GM18502 (cell line): ENCODE data around the gene PORCN.
A peak's percentile ranks its signal among the peaks of the same experiment; 100 is the strongest.
"Not testable (repeated sequence)": the region's sequence is repeated elsewhere in the genome, so short reads cannot be mapped to it uniquely, and the experiment has no call there.

Source experiments
- ATAC-seq: cut with Tn5 transposase; IDR thresholded peaks from one replicate; pipeline ENCODE4 v1.9.1; 2021; ENCODE audit warnings: mild to moderate bottlenecking; ENCODE audit not compliant: unreplicated experiment, poor library complexity

The PORCN gene

GRCh38 chrX:48538641-48539344 lies 30.0 kb downstream of the PORCN start:
- no peak for ATAC-seq

DNA sequence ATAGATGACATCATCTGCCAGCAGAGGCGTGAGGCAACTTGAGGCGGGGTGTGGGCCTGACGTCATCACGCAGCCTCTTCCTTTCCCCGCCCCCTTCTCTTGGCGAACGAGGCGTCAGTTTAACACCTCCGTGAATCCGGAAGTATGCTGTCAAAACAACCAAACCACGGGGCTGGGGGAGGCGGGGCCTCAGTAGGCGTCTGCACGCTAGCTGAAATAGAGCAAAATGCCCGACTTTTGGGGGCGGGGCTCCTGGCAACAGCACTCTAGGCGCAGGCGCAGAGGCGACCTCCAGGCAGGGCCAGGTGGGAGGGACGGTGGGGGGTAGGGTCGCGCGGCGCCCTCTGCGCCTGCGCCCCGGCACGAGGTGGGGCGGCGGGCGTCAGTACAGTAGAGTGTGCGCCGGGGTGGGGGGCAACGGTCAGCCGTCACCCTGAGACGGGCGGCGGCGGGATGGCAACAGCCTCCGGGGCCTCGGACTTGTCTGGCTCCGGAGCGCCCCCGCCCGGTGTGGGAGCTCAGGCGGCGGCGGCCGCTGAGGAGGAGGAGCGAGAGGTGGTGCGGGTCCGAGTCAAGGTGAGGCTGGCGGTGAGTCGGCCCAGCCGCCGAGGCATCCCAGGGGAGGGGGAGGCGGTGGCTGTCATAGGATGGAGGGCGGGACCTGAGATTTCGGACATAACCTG lies 30.7 kb downstream of the PORCN start, which contains the start of gene TBC1D25:
TBC1D25 (plus strand) TSS at position 370 of the 683 bp plus-strand sequence; CDS start at position 454, 84 bp downstream.
- ATAC-seq: peak; percentile 87

GRCh38 chrX:48540028-48540375 lies 31.2 kb downstream of the PORCN start:
- ATAC-seq: peak; percentile 36

DNA sequence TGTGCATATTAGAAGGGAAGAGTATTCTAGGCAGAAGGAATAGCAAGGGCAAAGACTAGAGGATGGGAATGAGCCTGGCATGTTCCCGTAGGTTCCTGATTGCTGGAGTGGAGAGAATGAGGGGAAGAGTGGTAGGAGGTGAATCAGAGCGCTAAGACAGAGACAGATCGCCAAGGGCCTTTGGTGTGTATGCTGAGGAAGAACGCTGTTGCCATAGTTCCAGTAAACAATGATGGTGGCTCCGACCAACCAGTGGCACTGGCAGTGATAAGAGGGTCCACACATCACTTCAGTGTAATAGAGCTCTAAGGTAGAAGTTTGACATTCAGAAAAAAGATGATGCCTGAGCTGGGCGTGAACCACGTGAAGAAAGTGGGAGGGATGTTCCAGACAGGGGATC lies 31.7 kb downstream of the PORCN start:
- no peak for ATAC-seq

- no peak for ATAC-seq
These were observed 32.5 kb downstream of the PORCN start for GRCh38 chrX:48541140-48541814.

- ATAC-seq: no peak
These were observed 40.1 kb downstream of the PORCN start for GRCh38 chrX:48548871-48549270.

GRCh38 chrX:48555731-48556325 lies 47.0 kb downstream of the PORCN start:
- ATAC-seq: not testable (repeated sequence)

- no peak for ATAC-seq
These were observed 49.5 kb downstream of the PORCN start for GRCh38 chrX:48558271-48558670.

DNA sequence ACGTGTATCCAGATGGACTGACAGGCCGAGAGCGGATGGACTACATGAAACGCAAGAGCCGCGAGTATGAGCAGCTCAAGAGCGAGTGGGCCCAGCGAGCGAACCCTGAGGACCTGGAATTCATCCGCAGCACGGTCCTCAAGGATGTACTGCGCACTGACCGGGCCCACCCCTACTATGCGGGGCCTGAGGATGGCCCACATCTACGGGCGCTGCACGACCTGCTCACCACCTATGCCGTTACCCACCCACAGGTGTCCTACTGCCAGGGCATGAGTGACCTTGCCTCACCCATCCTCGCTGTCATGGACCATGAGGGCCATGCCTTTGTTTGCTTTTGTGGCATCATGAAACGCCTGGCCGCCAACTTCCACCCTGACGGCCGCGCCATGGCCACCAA lies 50.8 kb downstream of the PORCN start:
- no peak for ATAC-seq

GRCh38 chrX:48560056-48560455 lies 51.3 kb downstream of the PORCN start:
- ATAC-seq: no peak

DNA sequence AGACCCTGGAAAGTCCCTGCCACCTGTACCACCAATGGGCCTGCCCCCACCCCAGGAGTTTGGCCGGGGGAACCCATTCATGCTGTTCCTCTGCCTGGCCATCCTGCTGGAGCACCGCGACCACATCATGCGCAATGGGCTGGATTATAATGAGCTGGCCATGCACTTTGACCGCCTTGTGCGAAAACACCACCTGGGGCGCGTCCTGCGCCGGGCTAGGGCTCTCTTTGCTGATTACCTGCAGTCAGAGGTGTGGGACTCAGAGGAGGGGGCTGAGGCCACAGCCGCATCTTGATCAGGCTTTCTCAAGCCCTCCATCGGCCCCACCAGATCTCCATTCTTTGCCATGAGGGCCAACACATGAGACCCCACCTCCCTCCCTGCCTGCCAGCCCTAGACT lies 51.9 kb downstream of the PORCN start:
- ATAC-seq: no peak

GRCh38 chrX:48569958-48570357 lies 61.2 kb downstream of the PORCN start:
- ATAC-seq: peak; percentile 50
